ENCODE measurements around the gene CYBA.

Gene CYBA

DNA sequence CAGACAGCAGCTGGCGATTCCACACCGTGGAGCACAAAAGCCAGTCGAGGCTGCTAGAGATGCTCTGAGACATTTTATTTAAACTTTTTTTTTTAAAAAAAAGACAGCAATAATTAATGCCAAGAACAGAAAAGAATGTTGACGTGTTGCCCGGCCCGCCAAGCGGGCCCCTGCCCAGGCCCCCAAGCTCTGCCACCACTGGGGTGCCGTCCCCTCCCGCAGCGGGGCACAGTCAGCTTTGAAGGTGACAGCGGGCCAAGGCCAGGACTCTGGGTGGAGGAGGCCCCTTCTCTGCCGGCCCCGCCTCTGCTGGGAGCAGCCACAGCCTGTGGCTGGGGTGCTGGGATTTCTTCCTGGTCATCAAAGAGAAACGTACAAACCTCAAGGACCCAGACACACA, 45.6 kb upstream of the CYBA start:
- H3K4me3 ChIP-seq (ENCODE audit: low read depth, low read length), result no peak overlapping the region
- DNase-seq (ENCODE audit: low read depth), result no peak
- TF ChIP-seq, protein P1, sequence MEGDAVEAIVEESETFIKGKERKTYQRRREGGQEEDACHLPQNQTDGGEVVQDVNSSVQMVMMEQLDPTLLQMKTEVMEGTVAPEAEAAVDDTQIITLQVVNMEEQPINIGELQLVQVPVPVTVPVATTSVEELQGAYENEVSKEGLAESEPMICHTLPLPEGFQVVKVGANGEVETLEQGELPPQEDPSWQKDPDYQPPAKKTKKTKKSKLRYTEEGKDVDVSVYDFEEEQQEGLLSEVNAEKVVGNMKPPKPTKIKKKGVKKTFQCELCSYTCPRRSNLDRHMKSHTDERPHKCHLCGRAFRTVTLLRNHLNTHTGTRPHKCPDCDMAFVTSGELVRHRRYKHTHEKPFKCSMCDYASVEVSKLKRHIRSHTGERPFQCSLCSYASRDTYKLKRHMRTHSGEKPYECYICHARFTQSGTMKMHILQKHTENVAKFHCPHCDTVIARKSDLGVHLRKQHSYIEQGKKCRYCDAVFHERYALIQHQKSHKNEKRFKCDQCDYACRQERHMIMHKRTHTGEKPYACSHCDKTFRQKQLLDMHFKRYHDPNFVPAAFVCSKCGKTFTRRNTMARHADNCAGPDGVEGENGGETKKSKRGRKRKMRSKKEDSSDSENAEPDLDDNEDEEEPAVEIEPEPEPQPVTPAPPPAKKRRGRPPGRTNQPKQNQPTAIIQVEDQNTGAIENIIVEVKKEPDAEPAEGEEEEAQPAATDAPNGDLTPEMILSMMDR (IDR thresholded peaks at IDR 0.05; ENCODE audit: insufficient read depth, low read depth, low read length, missing control alignments), result no peak

DNA sequence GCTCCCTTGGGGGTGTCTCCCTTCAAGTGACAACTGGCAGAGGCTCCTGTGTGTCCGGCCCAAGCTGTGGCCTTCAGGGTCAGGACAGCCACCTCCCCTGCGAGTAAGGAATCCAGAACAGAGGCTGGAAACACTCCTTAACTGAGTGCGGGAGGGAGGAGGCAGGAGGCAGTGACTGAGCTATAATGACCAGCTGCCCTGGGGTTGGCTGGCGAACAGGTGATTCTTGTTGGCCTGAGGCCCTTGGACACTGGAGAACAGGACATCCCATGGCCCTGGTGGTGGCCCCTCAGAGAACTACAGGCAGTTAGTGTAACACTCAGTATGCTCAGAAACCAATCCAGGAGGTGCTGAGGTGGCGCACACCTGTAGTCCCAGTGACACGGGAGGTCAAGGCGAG, 44.9 kb upstream of the CYBA start:
- H3K4me3 ChIP-seq (ENCODE audit: low read depth, low read length), result no peak overlapping the region
- DNase-seq (ENCODE audit: low read depth), result no peak
- TF ChIP-seq, protein P1 (IDR thresholded peaks at IDR 0.05; ENCODE audit: insufficient read depth, low read depth, low read length, missing control alignments), result no peak

DNA sequence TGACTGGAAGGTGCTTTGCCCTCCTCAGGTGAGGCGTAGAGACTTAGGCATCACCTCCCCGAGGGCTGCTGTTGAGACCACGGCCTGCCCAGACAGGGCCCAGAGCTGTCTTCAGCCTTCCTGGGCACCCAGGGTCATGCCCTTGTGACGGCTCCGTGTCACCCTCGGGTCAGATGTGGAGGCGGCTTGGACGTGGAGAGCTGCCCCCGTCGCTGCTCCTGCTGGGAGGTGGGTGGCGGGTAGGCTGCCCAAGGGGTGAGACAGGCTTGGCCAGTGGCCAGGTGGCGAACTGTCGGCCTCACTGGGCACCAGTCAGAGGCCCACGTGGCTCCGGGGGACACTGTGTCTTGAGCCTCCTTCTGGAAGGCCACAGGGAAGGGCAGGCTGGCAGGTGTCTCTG, 44.4 kb upstream of the CYBA start:
- no peak for DNase-seq (ENCODE audit: low read depth)
- TF ChIP-seq, protein P1 (IDR thresholded peaks at IDR 0.05; ENCODE audit: insufficient read depth, low read depth, low read length, missing control alignments), result no peak
- no peak overlapping the region for H3K4me3 ChIP-seq (ENCODE audit: low read depth, low read length)

DNA sequence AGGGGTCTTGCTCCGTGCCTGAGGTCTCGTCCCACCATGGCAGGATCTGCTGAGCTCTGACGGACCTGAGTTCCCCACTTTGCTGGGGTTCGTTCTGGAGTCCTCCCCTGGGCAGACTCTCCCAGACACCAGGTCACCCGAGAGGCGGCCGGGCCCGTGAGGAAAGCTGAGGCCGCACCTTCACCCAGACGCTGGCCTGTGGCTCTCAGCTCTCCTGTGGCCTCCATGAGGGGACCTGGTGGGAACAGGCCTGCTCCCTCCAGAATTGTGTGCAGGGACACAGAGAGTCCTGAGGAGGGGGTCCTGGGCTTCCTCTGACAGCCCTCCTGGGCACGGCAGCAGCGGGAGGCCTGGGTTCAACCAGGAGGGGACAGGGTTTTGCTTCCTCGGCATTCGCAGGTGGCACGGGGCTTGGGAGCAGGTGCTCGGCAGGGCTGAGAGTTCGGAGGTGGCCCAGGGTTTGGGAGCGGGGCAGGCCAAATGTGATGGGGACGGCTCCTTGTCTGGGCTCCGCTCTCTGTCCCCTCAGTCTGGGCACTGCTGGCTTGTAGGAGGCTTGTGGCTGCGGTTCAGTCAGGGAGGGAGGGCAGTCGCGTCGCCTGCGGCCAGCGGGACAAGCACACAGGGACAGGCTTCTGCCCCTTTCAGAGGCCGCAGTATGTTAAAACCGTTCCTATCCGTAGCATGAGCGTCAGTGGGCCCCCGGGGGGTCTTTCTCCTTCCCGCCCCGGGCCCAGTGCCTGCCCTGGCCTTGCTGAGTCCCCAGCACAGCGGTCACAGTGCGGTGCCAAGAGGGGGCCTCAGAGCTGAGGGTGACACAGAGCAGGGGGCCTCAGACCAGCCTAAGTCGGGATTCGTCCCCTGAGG, 43.6 kb upstream of the CYBA start:
- no peak for DNase-seq (ENCODE audit: low read depth)
- TF ChIP-seq, protein P1 (IDR thresholded peaks at IDR 0.05; ENCODE audit: insufficient read depth, low read depth, low read length, missing control alignments), result no peak
- no peak overlapping the region for H3K4me3 ChIP-seq (ENCODE audit: low read depth, low read length)

DNA sequence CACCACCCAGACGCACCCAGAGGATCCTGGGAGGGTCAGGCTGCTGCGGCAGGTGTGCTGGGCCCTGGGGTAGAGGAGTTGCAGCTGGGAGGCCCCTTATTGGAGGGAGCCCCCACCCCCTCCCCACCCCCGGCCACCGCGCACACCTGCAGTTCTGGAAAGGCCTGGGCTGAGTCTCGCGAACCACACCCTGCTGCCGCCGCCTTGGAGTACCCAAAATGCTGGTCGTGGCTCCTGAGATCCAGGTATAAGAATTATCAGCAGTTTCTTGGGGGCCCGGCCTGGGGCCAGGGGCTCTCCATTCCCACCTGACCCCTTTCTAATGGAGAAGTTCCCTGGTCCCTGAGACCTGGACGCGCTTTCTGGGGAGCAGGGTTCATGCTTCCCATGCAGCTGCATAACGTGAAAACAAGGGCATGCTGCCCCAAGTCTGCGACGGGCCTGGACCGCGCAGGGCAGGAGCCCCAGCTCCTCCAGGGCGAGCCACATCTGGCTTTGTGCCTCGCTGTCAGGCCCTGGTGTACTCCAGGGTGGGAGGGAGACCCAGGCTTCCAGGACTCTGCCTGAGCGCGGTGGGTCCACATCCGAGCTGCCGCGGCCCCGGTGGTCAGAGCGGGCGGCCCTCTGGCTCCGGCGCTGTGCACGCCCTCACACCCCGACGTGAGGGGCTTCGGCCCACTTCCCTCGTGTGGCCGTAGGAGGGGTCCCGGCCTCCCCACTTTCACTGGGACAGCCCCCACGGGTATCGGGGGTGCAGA, 42.7 kb upstream of the CYBA start:
- TF ChIP-seq, protein P1 (IDR thresholded peaks at IDR 0.05; ENCODE audit: insufficient read depth, low read depth, low read length, missing control alignments), result no peak
- no peak for DNase-seq (ENCODE audit: low read depth)
- no peak overlapping the region for H3K4me3 ChIP-seq (ENCODE audit: low read depth, low read length)

DNA sequence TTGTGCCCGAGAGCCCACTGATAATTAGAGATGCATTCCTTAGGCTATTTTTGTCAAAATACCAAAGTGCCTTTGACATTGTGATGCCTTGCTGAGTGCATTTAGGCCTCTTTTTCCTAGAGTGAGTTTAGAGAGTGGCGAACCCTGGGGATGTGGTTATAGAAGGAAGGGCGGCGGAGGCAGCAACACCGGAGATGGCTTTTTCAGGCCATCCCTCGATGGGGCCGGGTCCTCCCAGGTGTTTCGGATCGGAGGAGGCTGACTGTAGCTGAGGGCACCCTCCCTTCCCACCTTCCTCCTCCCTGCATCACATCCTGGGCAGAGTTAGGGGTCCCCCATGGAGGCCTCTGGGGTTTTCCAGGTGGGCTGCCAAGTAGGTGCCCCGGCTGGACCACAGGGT, 42.0 kb upstream of the CYBA start:
- no peak overlapping the region for H3K4me3 ChIP-seq (ENCODE audit: low read depth, low read length)
- DNase-seq (ENCODE audit: low read depth), result no peak
- TF ChIP-seq, protein P1 (IDR thresholded peaks at IDR 0.05; ENCODE audit: insufficient read depth, low read depth, low read length, missing control alignments), result no peak

Measured in GM12865 (cell line).